GM12878 (cell line): Measurements from ENCODE around the gene SUSD2. TPM values are rescaled to one million over a fixed set of nuclear protein-coding genes. Genes with fewer than 3 reads are reported as not detected.

Experiments used
- ATAC-seq: fragments of 200-7000 bp; cut with Tn5 transposase; 3 replicates; pipeline ENCODE4 v1.9.1; 2020; ENCODE audit warnings: mild to moderate bottlenecking, moderate library complexity
- BruUV-seq: library from RNA; stranded (reverse); fragments of 400-500 nt; replicated peaks from 2 replicates; lab custom pipeline; 2021; lab: Mats Ljungman, UMichigan
- CTCF ChIA-PET: fragments of 300-600 bp; sonication (Branson Sonifier 250); formaldehyde crosslinking; extraction: SDS; loops from one replicate; lab custom pipeline; 2021; ENCODE audit warnings: inconsistent platforms; lab: Yijun Ruan, JAX
- POLR2A ChIA-PET: fragments of 350-600 bp; formaldehyde crosslinking; extraction: SDS; loops from one replicate; lab custom pipeline; 2021; ENCODE audit warnings: inconsistent platforms; lab: Charles Lee
- RAD21 ChIA-PET: fragments of 300-600 bp; sonication (Branson Sonifier 250); formaldehyde crosslinking; loops from one replicate; lab custom pipeline; 2023; ENCODE audit warnings: antibody characterized with exemption; ENCODE audit not compliant: unreplicated experiment; lab: Charles Lee
- SMC1A ChIA-PET: fragments of 300-600 bp; sonication (Branson Sonifier 250); formaldehyde crosslinking; loops from one replicate; lab custom pipeline; 2023; ENCODE audit not compliant: unreplicated experiment, uncharacterized antibody; lab: Charles Lee
- DNase-seq: peaks from one replicate; pipeline ENCODE4 v3.0.0-alpha.2; 2011; ENCODE audit warnings: low read depth, low spot score
- FAIRE-seq: peaks from 3 replicates; lab custom pipeline; 2011; peaks lifted over from hg19 to GRCh38; lab: Jason Lieb, UNC
- H2AFZ ChIP-seq: 2 replicates; pipeline ENCODE4 v1.6.0; 2011; ENCODE audit warnings: low read depth, low read length, control low read depth; ENCODE audit not compliant: control insufficient read depth
- H3K27ac ChIP-seq: 2 replicates; pipeline ENCODE4 v1.5.1; 2011; ENCODE audit warnings: control low read depth; ENCODE audit not compliant: control insufficient read depth, insufficient read depth
- H3K27me3 ChIP-seq, 2 experiments: replicated peaks in 1 of 2; 2 replicates each; pipeline versions ENCODE4 v1.6.0 to v1.6.1; 2011; ENCODE audit warnings: low read length in 1 of 2; ENCODE audit not compliant: control insufficient read depth in 2 of 2, insufficient read depth in 2 of 2
- H3K36me3 ChIP-seq, 2 experiments: 2 replicates each; pipeline ENCODE4 v1.5.1; 2011; ENCODE audit warnings: low read length in 1 of 2; ENCODE audit not compliant: control insufficient read depth in 2 of 2, insufficient read depth in 2 of 2
- H3K4me1 ChIP-seq: 2 replicates; pipeline ENCODE4 v1.6.1; 2011; ENCODE audit warnings: mild to moderate bottlenecking, low read length, moderate library complexity, mixed read lengths; ENCODE audit not compliant: control insufficient read depth, insufficient read depth
- H3K4me2 ChIP-seq: 2 replicates; pipeline ENCODE4 v1.6.0; 2011; ENCODE audit warnings: control low read depth; ENCODE audit not compliant: control insufficient read depth, insufficient read depth
- H3K4me3 ChIP-seq: fragments of 200-600 bp; sonication (generic); 2 replicates; pipeline ENCODE4 v1.5.1; 2016
- H3K79me2 ChIP-seq: 2 replicates; pipeline ENCODE4 v1.6.0; 2011; ENCODE audit warnings: low read length; ENCODE audit not compliant: control insufficient read depth, insufficient read depth
- H3K9ac ChIP-seq: 2 replicates; pipeline ENCODE4 v1.8.0; 2011; ENCODE audit warnings: low read length, control low read depth, mixed read lengths; ENCODE audit not compliant: control insufficient read depth, insufficient read depth
- H3K9me3 ChIP-seq: replicated peaks from 3 replicates; pipeline ENCODE4 v1.5.1; 2011; ENCODE audit warnings: mild to moderate bottlenecking, low read length; ENCODE audit not compliant: control insufficient read depth, insufficient read depth
- H4K20me1 ChIP-seq: 2 replicates; pipeline ENCODE4 v1.6.0; 2011; ENCODE audit not compliant: control insufficient read depth, insufficient read depth
- BHLHE40 ChIP-seq, 2 experiments: fragments of 450-650 bp in 1 of 2; IDR thresholded peaks; 2 replicates each; pipeline ENCODE4 v1.6.1; 2011 to 2017; ENCODE audit warnings: low read depth in 2 of 2, borderline replicate concordance in 1 of 2, improper control_type of control experiment in 1 of 2, low read length in 1 of 2, mild to moderate bottlenecking in 1 of 2
- CUX1 ChIP-seq: IDR thresholded peaks from 2 replicates; pipeline ENCODE4 v1.6.1; 2012; ENCODE audit warnings: improper control_type of control experiment, low read depth, low read length; ENCODE audit not compliant: insufficient replicate concordance
- FOXM1 ChIP-seq: IDR thresholded peaks from 2 replicates; pipeline ENCODE4 v1.6.1; 2012; ENCODE audit warnings: low read depth, mild to moderate bottlenecking, inconsistent platforms, low read length, moderate library complexity
- HDAC2 ChIP-seq: fragments of 200-600 bp; sonication (generic); IDR thresholded peaks from 2 replicates; pipeline ENCODE4 v1.6.1; 2017
- HDAC6 ChIP-seq: fragments of 200-600 bp; sonication (generic); IDR thresholded peaks from one replicate; pipeline ENCODE4 v1.8.0; 2017; ENCODE audit warnings: antibody characterized with exemption; ENCODE audit not compliant: unreplicated experiment
- NFXL1 ChIP-seq: fragments of 450-650 bp; IDR thresholded peaks from 2 replicates; pipeline ENCODE4 v1.6.1; 2017; ENCODE audit warnings: antibody characterized with exemption, mild to moderate bottlenecking, borderline replicate concordance
- NRF1 ChIP-seq: conservative IDR thresholded peaks from 2 replicates; pipeline ENCODE4 v1.6.1; 2011; ENCODE audit warnings: mild to moderate bottlenecking, low read depth, low read length, improper control_type of control experiment
- POLR2AphosphoS5 ChIP-seq: IDR thresholded peaks from 2 replicates; pipeline ENCODE4 v1.6.1; 2011; ENCODE audit warnings: mild to moderate bottlenecking, low read length, inconsistent platforms
- RAD51 ChIP-seq: fragments of 450-650 bp; IDR thresholded peaks from 2 replicates; pipeline ENCODE4 v1.6.1; 2016; ENCODE audit warnings: moderate library complexity, mild to moderate bottlenecking, inconsistent platforms
- RB1 ChIP-seq: fragments of 450-650 bp; formaldehyde crosslinking; IDR thresholded peaks from 2 replicates; pipeline ENCODE4 v1.6.1; 2017; ENCODE audit warnings: mild to moderate bottlenecking, borderline replicate concordance
- RUNX3 ChIP-seq: IDR thresholded peaks from 2 replicates; pipeline ENCODE4 v1.6.1; 2012; ENCODE audit warnings: low read length, inconsistent platforms
- ZNF274 ChIP-seq: IDR thresholded peaks from one replicate; pipeline ENCODE4 v1.8.0; 2011; ENCODE audit not compliant: insufficient read length, insufficient read depth
- WGBS: methylation state at CpG from one replicate; pipeline ENCODE4 v1.1.6; 2016; ENCODE audit warnings: low lambda C conversion rate; ENCODE audit not compliant: insufficient replicate concordance, insufficient coverage; ENCODE audit errors: missing lambda C conversion rate; 5-methylcytosine and 5-hydroxymethylcytosine counted together
- in situ Hi-C: fragments of 300-500 bp; cut with MboI; formaldehyde crosslinking; loops from 9 replicates; pipeline ENCODE4 v1.14.3; 2018; ENCODE audit warnings: mixed read lengths
- intact Hi-C: fragments of 100-400 bp; cut with micrococcal nuclease; formaldehyde crosslinking; loops from one replicate; pipeline ENCODE4 v1.14.2; 2022; ENCODE audit not compliant: unreplicated experiment
- polyA plus RNA-seq, 11 experiments: library from polyadenylated mRNA; depleted of rRNA in 4 of 11; unstranded in 6 of 11; stranded (reverse) in 5 of 11; fragments of >200 nt; fragmentation: Nextera tagmentation in 4 of 11; fragmentation: Illumina TruSeq in 1 of 11; extraction: Ambion mirVana in 4 of 11; extraction: Trizol in 1 of 11; gene quantifications; 1 replicate in 1 of 11; 2 replicates in 10 of 11; pipeline versions ENCODE4 v1.2.1 to v1.2.3, GENCODE V29; 2011 to 2016; ENCODE audit warnings: inconsistent platforms in 2 of 11, missing spikeins in 2 of 11, low read depth in 1 of 11
- total RNA-seq, 4 experiments: library from RNA; depleted of rRNA in 3 of 4; stranded (reverse); fragments of >200 nt in 3 of 4; fragmentation: Illumina TruSeq in 1 of 4; extraction: Trizol in 1 of 4; gene quantifications; 2 replicates each; pipeline versions ENCODE4 v1.2.1 to v1.2.3, GENCODE V29; 2013 to 2021
- TF ChIP-seq, protein P1 (sequence below): fragments of 450-650 bp; IDR thresholded peaks from 2 replicates; pipeline ENCODE4 v1.6.1; 2017; ENCODE audit warnings: mild to moderate bottlenecking

Gene SUSD2
- total and polyA plus RNA-seq, 10 of the 15 experiments (the other 5 are each of a cell fraction or from before 2014, with no cell fraction given): 0.04 to 0.31 (median 0.11) TPM; not detected in 5

GRCh38 chr22:24190159-24190540 is 8.9 kb downstream of the SUSD2 start (continued):
- TF ChIP-seq ZNF274 (no peak), POLR2AphosphoS5 (no peak), FOXM1 (no peak)
- TF ChIP-seq, all 136 proteins: peak for 0

DNA sequence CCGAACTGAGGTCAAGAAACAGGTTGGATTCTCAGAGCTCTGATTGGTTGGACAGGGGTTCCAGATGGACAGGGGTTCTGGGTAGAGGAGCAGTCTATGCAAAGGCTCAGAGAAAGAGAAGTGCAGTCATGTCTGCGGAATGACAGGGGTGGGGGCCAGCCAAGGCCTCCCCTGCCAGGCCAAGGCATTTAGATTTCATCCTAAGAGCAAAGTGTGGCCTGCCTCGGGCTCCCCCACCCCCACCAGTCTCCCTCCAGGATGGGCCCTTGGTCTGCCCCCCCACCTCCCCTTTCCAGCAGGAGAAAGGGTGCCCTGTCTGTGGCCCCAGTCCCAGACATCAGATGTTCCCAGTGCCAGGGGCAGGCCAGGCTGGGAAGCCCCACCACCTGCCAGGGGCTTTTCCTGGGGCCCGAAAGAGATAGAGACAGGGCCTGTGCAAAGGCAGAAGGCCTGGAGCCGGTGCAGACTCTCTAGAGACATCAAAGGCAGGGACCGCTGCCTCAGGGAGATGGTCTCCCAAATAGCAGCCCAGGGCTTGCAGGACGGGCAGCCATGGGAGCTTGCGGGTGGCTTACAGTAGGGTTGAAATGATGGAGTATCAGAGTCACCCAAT is 9.4 kb downstream of the SUSD2 start:
- RAD21 ChIA-PET: interaction anchor here (0.8 to 2.3 kb wide), 3 partner anchors 41 to 57 kb away, joined by 3 to 13 read pairs (median 4); no protein-coding TSS in a partner anchor
- WGBS: 49% methylated on average over 7 of the region's 8 CpGs
- DNase-seq (no peak), FAIRE-seq (no peak), ATAC-seq (peak; percentile 26; the same call in 2 of the 3 replicates)
- SMC1A ChIA-PET: interaction anchor here (0.6 to 3.1 kb wide), 8 partner anchors 10 to 139 kb away, joined by 3 to 16 read pairs (median 4); no protein-coding TSS in a partner anchor
- no peaks in the 10 kb centered on the region; the same call in 1 of the 2 replicates for H3K4me1 ChIP-seq
- no peaks in the 10 kb centered on the region for H3K27me3 ChIP-seq
- no peak overlapping the region for H3K4me2 ChIP-seq
- no peak overlapping the region for H3K9ac ChIP-seq
- CTCF ChIA-PET: interaction anchor here (0.7 to 3.0 kb wide), 14 partner anchors 16 to 312 kb away, joined by 3 to 27 read pairs (median 6); partner anchors contain the start of gene GGT5
- H3K36me3 ChIP-seq: no peaks in the 10 kb centered on the region
- no peak overlapping the region for H2AFZ ChIP-seq
- H3K79me2 ChIP-seq: no peaks in the 10 kb centered on the region
- intact Hi-C loops (no loop called here), in situ Hi-C loops (no loop called here)
- POLR2A ChIA-PET: interaction anchor here (1.2 kb wide), 1 partner anchor 38 kb away, joined by 3 read pairs; no protein-coding TSS in a partner anchor
- H3K9me3 ChIP-seq: no peaks in the 10 kb centered on the region
- H3K27ac ChIP-seq: no peak overlapping the region
- no peaks in the 10 kb centered on the region for H4K20me1 ChIP-seq
- no peak overlapping the region for H3K4me3 ChIP-seq
- no TSS peak for BruUV-seq
- TF ChIP-seq, protein P1, sequence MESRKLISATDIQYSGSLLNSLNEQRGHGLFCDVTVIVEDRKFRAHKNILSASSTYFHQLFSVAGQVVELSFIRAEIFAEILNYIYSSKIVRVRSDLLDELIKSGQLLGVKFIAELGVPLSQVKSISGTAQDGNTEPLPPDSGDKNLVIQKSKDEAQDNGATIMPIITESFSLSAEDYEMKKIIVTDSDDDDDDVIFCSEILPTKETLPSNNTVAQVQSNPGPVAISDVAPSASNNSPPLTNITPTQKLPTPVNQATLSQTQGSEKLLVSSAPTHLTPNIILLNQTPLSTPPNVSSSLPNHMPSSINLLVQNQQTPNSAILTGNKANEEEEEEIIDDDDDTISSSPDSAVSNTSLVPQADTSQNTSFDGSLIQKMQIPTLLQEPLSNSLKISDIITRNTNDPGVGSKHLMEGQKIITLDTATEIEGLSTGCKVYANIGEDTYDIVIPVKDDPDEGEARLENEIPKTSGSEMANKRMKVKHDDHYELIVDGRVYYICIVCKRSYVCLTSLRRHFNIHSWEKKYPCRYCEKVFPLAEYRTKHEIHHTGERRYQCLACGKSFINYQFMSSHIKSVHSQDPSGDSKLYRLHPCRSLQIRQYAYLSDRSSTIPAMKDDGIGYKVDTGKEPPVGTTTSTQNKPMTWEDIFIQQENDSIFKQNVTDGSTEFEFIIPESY: no peak
- TF ChIP-seq CUX1: no peak
- no peak for TF ChIP-seq RB1
- no peak for TF ChIP-seq NFXL1
- no peak for TF ChIP-seq HDAC6
- no peak for TF ChIP-seq NRF1
- TF ChIP-seq RAD51: no peak
- TF ChIP-seq RUNX3: no peak
- TF ChIP-seq HDAC2: no peak
- no peak for TF ChIP-seq BHLHE40 (IDR thresholded peaks at IDR 0.05; ENCODE audit: borderline replicate concordance in 1 of 2, low read depth in 2 of 2, low read length in 1 of 2)
